ENCODE data around the gene UQCRC2.

DNA sequence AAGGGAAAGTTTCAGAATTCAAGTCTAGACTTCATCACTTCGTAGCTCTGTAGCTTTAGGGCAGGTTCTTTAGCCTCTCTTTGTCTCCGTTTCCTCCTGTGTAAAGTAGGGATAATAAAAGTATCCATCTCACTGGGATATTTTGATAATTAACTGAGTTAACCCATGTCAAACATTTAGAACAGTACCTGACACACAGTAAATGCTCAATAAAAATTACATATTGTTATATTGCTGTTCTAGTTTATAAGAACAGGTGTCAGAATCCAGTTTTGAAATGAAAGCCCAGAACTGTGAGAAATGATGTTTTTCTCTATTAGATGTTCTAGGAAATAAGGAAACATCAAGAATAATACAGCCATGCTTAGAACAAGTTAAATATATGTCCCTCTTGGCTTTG is 59.1 kb downstream of the UQCRC2 start:
- TF ChIP-seq, protein P1, sequence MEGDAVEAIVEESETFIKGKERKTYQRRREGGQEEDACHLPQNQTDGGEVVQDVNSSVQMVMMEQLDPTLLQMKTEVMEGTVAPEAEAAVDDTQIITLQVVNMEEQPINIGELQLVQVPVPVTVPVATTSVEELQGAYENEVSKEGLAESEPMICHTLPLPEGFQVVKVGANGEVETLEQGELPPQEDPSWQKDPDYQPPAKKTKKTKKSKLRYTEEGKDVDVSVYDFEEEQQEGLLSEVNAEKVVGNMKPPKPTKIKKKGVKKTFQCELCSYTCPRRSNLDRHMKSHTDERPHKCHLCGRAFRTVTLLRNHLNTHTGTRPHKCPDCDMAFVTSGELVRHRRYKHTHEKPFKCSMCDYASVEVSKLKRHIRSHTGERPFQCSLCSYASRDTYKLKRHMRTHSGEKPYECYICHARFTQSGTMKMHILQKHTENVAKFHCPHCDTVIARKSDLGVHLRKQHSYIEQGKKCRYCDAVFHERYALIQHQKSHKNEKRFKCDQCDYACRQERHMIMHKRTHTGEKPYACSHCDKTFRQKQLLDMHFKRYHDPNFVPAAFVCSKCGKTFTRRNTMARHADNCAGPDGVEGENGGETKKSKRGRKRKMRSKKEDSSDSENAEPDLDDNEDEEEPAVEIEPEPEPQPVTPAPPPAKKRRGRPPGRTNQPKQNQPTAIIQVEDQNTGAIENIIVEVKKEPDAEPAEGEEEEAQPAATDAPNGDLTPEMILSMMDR (IDR thresholded peaks at IDR 0.05): no peak
- no peak for TF ChIP-seq POLR2A (IDR thresholded peaks at IDR 0.05)

Measured in lower leg skin (tissue), 3 donors.